Esophagus muscularis mucosa (tissue), 4 donors: ENCODE measurements around the gene OGFOD2. TPM values are rescaled to one million over a fixed set of nuclear protein-coding genes. Genes with fewer than 3 reads are reported as not detected.

Experiments used
- DNase-seq: peaks from one replicate; pipeline ENCODE4 v3.0.0-alpha.2; 2017; ENCODE audit errors: extremely low spot score
- H3K27ac ChIP-seq, 4 donors: fragments of 200-600 bp; sonication (generic); replicated peaks in 1 of 4; 1 replicate in 3 of 4; 2 replicates in 1 of 4; pipeline ENCODE4 v1.5.1; 2016 to 2019; ENCODE audit warnings: mild to moderate bottlenecking in 1 of 4
- H3K27me3 ChIP-seq, 4 donors: fragments of 200-600 bp; sonication (generic); one replicate each; pipeline versions ENCODE4 v1.5.1 to v1.6.0; 2016 to 2019
- H3K36me3 ChIP-seq, 4 donors: fragments of 200-600 bp; sonication (generic); one replicate each; pipeline ENCODE4 v1.5.1; 2016 to 2019
- H3K4me1 ChIP-seq, 4 donors: fragments of 200-600 bp; sonication (generic); one replicate each; pipeline ENCODE4 v1.5.1; 2016 to 2019
- H3K4me3 ChIP-seq, 4 donors: fragments of 200-600 bp; sonication (generic); 1 replicate in 2 of 4; 2 replicates in 2 of 4; pipeline ENCODE4 v1.5.1; 2016 to 2019; ENCODE audit warnings: mild to moderate bottlenecking in 4 of 4, moderate library complexity in 1 of 4
- H3K9me3 ChIP-seq, 4 donors: fragments of 200-600 bp; sonication (generic); 1 replicate in 3 of 4; 2 replicates in 1 of 4; pipeline ENCODE4 v1.5.1; 2016 to 2019
- CTCF ChIP-seq, 3 experiments: fragments of 200-600 bp in 2 of 3; fragments of 450-650 bp in 1 of 3; sonication (generic) in 2 of 3; IDR thresholded peaks; one replicate each; pipeline ENCODE4 v1.5.1; 2017 to 2019; ENCODE audit warnings: antibody characterized with exemption in 3 of 3, mild to moderate bottlenecking in 2 of 3, moderate library complexity in 1 of 3
- EP300 ChIP-seq: sonication (generic); formaldehyde crosslinking; IDR thresholded peaks from one replicate; pipeline ENCODE4 v1.6.1; 2017; ENCODE audit warnings: antibody characterized with exemption
- POLR2A ChIP-seq: fragments of 450-650 bp; IDR thresholded peaks from one replicate; pipeline ENCODE4 v1.6.1; 2017; ENCODE audit warnings: antibody characterized with exemption, moderate library complexity, mild to moderate bottlenecking, low read depth
- POLR2AphosphoS5 ChIP-seq, 2 donors: sonication (generic); formaldehyde crosslinking; IDR thresholded peaks; one replicate each; pipeline ENCODE4 v1.6.1; 2017; ENCODE audit warnings: antibody characterized with exemption in 2 of 2
- WGBS: methylation state at CpG from one replicate; pipeline ENCODE4 v1.1.5; 2018; 5-methylcytosine and 5-hydroxymethylcytosine counted together
- intact Hi-C: fragments of 100-400 bp; cut with DNase I; formaldehyde crosslinking; loops from one replicate; pipeline ENCODE4 v1.15.1; 2023
- total RNA-seq, 4 donors: library from RNA; depleted of rRNA; stranded (reverse); fragments of >200 nt; gene quantifications; one replicate each; pipeline versions ENCODE4 v1.1.0 to v1.2.1, GENCODE V29; 2016

Gene OGFOD2
- total RNA-seq, 4 donors from 2014 or later, result 5.6 to 15.3 (median 8.6) TPM

- intact Hi-C loops, result no loop called here
Measured at GRCh38 chr12:122968104-122968503, 6.9 kb upstream of the OGFOD2 start.

GRCh38 chr12:122969676-122970075 is 5.4 kb upstream of the OGFOD2 start:
- no peaks in the 10 kb centered on the region for H3K36me3 ChIP-seq
- TF ChIP-seq EP300, result no peak
- intact Hi-C loops, result loop anchor here (10.0 kb wide), 1 partner anchor 185 kb away; the partner anchor contains the start of gene PITPNM2

More at GRCh38 chr12:122968104-122968503, 6.9 kb upstream of the OGFOD2 start:
- no peak overlapping the region for H3K4me3 ChIP-seq
- no peak for DNase-seq
- no peaks in the 10 kb centered on the region for H3K27me3 ChIP-seq
- H3K4me1 ChIP-seq, result peaks cover 22 to 38% (median 35%) of the 10 kb centered on the region in 4 donors
- TF ChIP-seq POLR2AphosphoS5 (IDR thresholded peaks at IDR 0.05), result no peak
- TF ChIP-seq EP300, result no peak
- no peak for TF ChIP-seq CTCF (IDR thresholded peaks at IDR 0.05)
- TF ChIP-seq POLR2A, result no peak
- no peaks in the 10 kb centered on the region for H3K36me3 ChIP-seq
- no peak overlapping the region for H3K27ac ChIP-seq
- H3K9me3 ChIP-seq, result no peaks in the 10 kb centered on the region
- 87% methylated on average over 2 of the region's 2 CpGs for WGBS

GRCh38 chr12:122974274-122974891 is 661 bp upstream of the OGFOD2 start:
- TF ChIP-seq EP300 (no peak), POLR2AphosphoS5 (IDR thresholded peaks at IDR 0.05) (peak; percentile 55 to 90), CTCF (IDR thresholded peaks at IDR 0.05) (no peak)
- Histone ChIP-seq H3K4me1 (peaks cover 27 to 48% (median 41%) of the 10 kb centered on the region in 4 donors), H3K4me3 (peak overlapping the region; percentile 82 to 92 (median 87)), H3K9me3 (no peaks in the 10 kb centered on the region), H3K36me3 (peaks cover 0 to 25% (median 10%) of the 10 kb centered on the region in 4 donors), H3K27me3 (no peaks in the 10 kb centered on the region), H3K27ac (peak overlapping the region; percentile 90 to 98 (median 97))
- 2% methylated on average over 12 of the region's 32 CpGs for WGBS
- intact Hi-C loops, result loop anchor here (10.0 kb wide), 1 partner anchor 180 kb away; the partner anchor contains the start of gene PITPNM2
- peak; percentile 100 for DNase-seq

More at GRCh38 chr12:122969676-122970075, 5.4 kb upstream of the OGFOD2 start:
- H3K4me1 ChIP-seq, result peaks cover 12 to 31% (median 28%) of the 10 kb centered on the region in 4 donors
- no peaks in the 10 kb centered on the region for H3K9me3 ChIP-seq
- no peak for DNase-seq
- no peak overlapping the region for H3K27ac ChIP-seq
- no peak overlapping the region for H3K4me3 ChIP-seq
- WGBS, result 40% methylated on average over 4 of the region's 4 CpGs
- H3K27me3 ChIP-seq, result no peaks in the 10 kb centered on the region

GRCh38 chr12:122975790-122976647 is 975 bp downstream of the OGFOD2 start:
- intact Hi-C loops, result loop anchor here (10.0 kb wide), 1 partner anchor 179 kb away; the partner anchor contains the start of gene PITPNM2
- no peak for TF ChIP-seq POLR2AphosphoS5 (IDR thresholded peaks at IDR 0.05)
- no peak for TF ChIP-seq POLR2A
- no peak for TF ChIP-seq CTCF (IDR thresholded peaks at IDR 0.05)
- TF ChIP-seq EP300, result no peak
- Histone ChIP-seq H3K27ac (peak overlapping the region; percentile 90 to 98 (median 97)), H3K4me3 (peak overlapping the region; percentile 82 to 92 (median 87)), H3K36me3 (peaks cover 0 to 25% (median 10%) of the 10 kb centered on the region in 4 donors), H3K9me3 (no peaks in the 10 kb centered on the region), H3K27me3 (no peaks in the 10 kb centered on the region), H3K4me1 (peaks cover 35 to 59% (median 50%) of the 10 kb centered on the region in 4 donors)
- no peak for DNase-seq
- WGBS, result 7% methylated on average over 5 of the region's 8 CpGs

GRCh38 chr12:122976648-122976975 is 1.6 kb downstream of the OGFOD2 start:
- no peaks in the 10 kb centered on the region for H3K9me3 ChIP-seq
- intact Hi-C loops, result loop anchor here (10.0 kb wide), 1 partner anchor 178 kb away; the partner anchor contains the start of gene PITPNM2
- H3K4me3 ChIP-seq, result peak overlapping the region in 1 of 4 donors; percentile 82
- H3K4me1 ChIP-seq, result peaks cover 40 to 65% (median 55%) of the 10 kb centered on the region in 4 donors
- 80% methylated on average over 7 of the region's 15 CpGs for WGBS
- TF ChIP-seq CTCF (IDR thresholded peaks at IDR 0.05) (no peak), EP300 (no peak), POLR2A (no peak), POLR2AphosphoS5 (IDR thresholded peaks at IDR 0.05) (no peak)
- H3K27ac ChIP-seq, result no peak overlapping the region
- no peak for DNase-seq
- peaks cover 0 to 25% (median 10%) of the 10 kb centered on the region in 4 donors for H3K36me3 ChIP-seq
- no peaks in the 10 kb centered on the region for H3K27me3 ChIP-seq
